Esophagus squamous epithelium (tissue), 5 donors: ENCODE measurements around the gene PRICKLE3. TPM values are rescaled to one million over a fixed set of nuclear protein-coding genes. Genes with fewer than 3 reads are reported as not detected.
A peak's percentile ranks its signal among the peaks of the same experiment; 100 is the strongest.

ENCODE experiments used
- DNase-seq: peaks from one replicate; lab custom pipeline; 2025; lab: John Stamatoyannopoulos, UW
- H3K27ac ChIP-seq, 4 donors: fragments of 200-600 bp; sonication (generic); one replicate each; pipeline ENCODE4 v1.5.1; 2016 to 2019; ENCODE audit warnings: mild to moderate bottlenecking in 1 of 4
- H3K27me3 ChIP-seq, 4 donors: fragments of 200-600 bp; sonication (generic); 1 replicate in 3 of 4; 2 replicates in 1 of 4; pipeline versions ENCODE4 v1.5.1 to v1.6.0; 2017 to 2021; ENCODE audit warnings: antibody characterized with exemption in 1 of 4
- H3K36me3 ChIP-seq, 3 donors: fragments of 200-600 bp; sonication (generic); one replicate each; pipeline ENCODE4 v1.5.1; 2016 to 2019
- H3K4me1 ChIP-seq, 3 donors: fragments of 200-600 bp; sonication (generic); one replicate each; pipeline ENCODE4 v1.5.1; 2017 to 2019
- H3K4me3 ChIP-seq, 4 donors: fragments of 200-600 bp; sonication (generic); 1 replicate in 3 of 4; 2 replicates in 1 of 4; pipeline ENCODE4 v1.5.1; 2016 to 2019; ENCODE audit warnings: mild to moderate bottlenecking in 2 of 4, moderate library complexity in 1 of 4
- H3K9me3 ChIP-seq, 3 donors: fragments of 200-600 bp; sonication (generic); one replicate each; pipeline ENCODE4 v1.5.1; 2016 to 2019
- CTCF ChIP-seq, 6 experiments: fragments of 450-650 bp in 4 of 6; fragments of 200-600 bp in 2 of 6; sonication (generic) in 2 of 6; IDR thresholded peaks; one replicate each; pipeline ENCODE4 v1.5.1; 2016 to 2019; ENCODE audit warnings: antibody characterized with exemption in 6 of 6, mild to moderate bottlenecking in 4 of 6, moderate library complexity in 4 of 6
- POLR2A ChIP-seq, 4 donors: fragments of 450-650 bp; IDR thresholded peaks; one replicate each; pipeline ENCODE4 v1.6.1; 2017; ENCODE audit warnings: antibody characterized with exemption in 4 of 4, mild to moderate bottlenecking in 4 of 4, moderate library complexity in 3 of 4
- WGBS, 2 donors: methylation state at CpG; one replicate each; pipeline ENCODE4 v1.1.5; 2018; 5-methylcytosine and 5-hydroxymethylcytosine counted together
- intact Hi-C: fragments of 100-400 bp; cut with DNase I; formaldehyde crosslinking; loops from one replicate; pipeline ENCODE4 v1.15.0; 2022
- total RNA-seq, 4 donors: library from RNA; depleted of rRNA; stranded (reverse); fragments of >200 nt; gene quantifications; one replicate each; pipeline ENCODE4 v1.1.0, GENCODE V29; 2016
- donor health status: DM: yes; HTN: yes; CAD: no.

PRICKLE3 gene
- total RNA-seq, 4 donors from 2014 or later: 15.7 to 33.8 (median 19.9) TPM

GRCh38 chrX:49161632-49162031, 24.5 kb downstream of the PRICKLE3 start:
- no peaks in the 10 kb centered on the region for H3K27me3 ChIP-seq
- H3K9me3 ChIP-seq: no peaks in the 10 kb centered on the region
- intact Hi-C loops: no loop called here
- H3K27ac ChIP-seq: no peak overlapping the region
- H3K4me3 ChIP-seq: no peak overlapping the region
- TF ChIP-seq CTCF (IDR thresholded peaks at IDR 0.05) (no peak), POLR2A (IDR thresholded peaks at IDR 0.05) (no peak)
- H3K36me3 ChIP-seq: no peaks in the 10 kb centered on the region
- peaks cover 0 to 24% (median 10%) of the 10 kb centered on the region in 3 donors for H3K4me1 ChIP-seq
- WGBS, 2 donors: 88 to 90% methylated on average over 3 of the region's 5 CpGs
- DNase-seq: no peak

GRCh38 chrX:49160908-49161307, 25.3 kb downstream of the PRICKLE3 start:
- TF ChIP-seq POLR2A (IDR thresholded peaks at IDR 0.05) (no peak), CTCF (IDR thresholded peaks at IDR 0.05) (no peak)
- Histone ChIP-seq H3K36me3 (no peaks in the 10 kb centered on the region), H3K9me3 (no peaks in the 10 kb centered on the region), H3K27me3 (no peaks in the 10 kb centered on the region), H3K27ac (no peak overlapping the region), H3K4me1 (peaks cover 0 to 23% (median 10%) of the 10 kb centered on the region in 3 donors), H3K4me3 (no peak overlapping the region)
- DNase-seq: no peak
- WGBS, 2 donors: 89 to 100% methylated on average over 2 of the region's 2 CpGs
- intact Hi-C loops: no loop called here

GRCh38 chrX:49157194-49157593, 29.0 kb downstream of the PRICKLE3 start:
- intact Hi-C loops: no loop called here

GRCh38 chrX:49155900-49156837, 30.0 kb downstream of the PRICKLE3 start:
- peak in 2 of 4 donors; percentile 21 to 55 for TF ChIP-seq POLR2A (IDR thresholded peaks at IDR 0.05)
- peak; percentile 71 to 94 (median 88) for TF ChIP-seq CTCF (IDR thresholded peaks at IDR 0.05)
- peaks cover 0 to 14% (median 0%) of the 10 kb centered on the region in 3 donors for H3K4me1 ChIP-seq
- no peaks in the 10 kb centered on the region for H3K27me3 ChIP-seq
- H3K9me3 ChIP-seq: no peaks in the 10 kb centered on the region
- 28% methylated on average over 14 of the region's 65 CpGs; no CpG with 5 or more reads in 1 of the 2 donors for WGBS, 2 donors
- peak; percentile 49 for DNase-seq
- peak overlapping the region; percentile 33 to 74 (median 52) for H3K4me3 ChIP-seq
- intact Hi-C loops: no loop called here
- H3K27ac ChIP-seq: peak overlapping the region; percentile 91 to 99 (median 96)
- no peaks in the 10 kb centered on the region for H3K36me3 ChIP-seq

More at GRCh38 chrX:49157194-49157593, 29.0 kb downstream of the PRICKLE3 start:
- no peak overlapping the region for H3K4me3 ChIP-seq
- H3K27me3 ChIP-seq: no peaks in the 10 kb centered on the region
- no peak overlapping the region for H3K27ac ChIP-seq
- no peak for DNase-seq
- no peaks in the 10 kb centered on the region for H3K9me3 ChIP-seq
- peaks cover 0 to 14% (median 0%) of the 10 kb centered on the region in 3 donors for H3K4me1 ChIP-seq
- 88% methylated on average over 9 of the region's 25 CpGs; no CpG with 5 or more reads in 1 of the 2 donors for WGBS, 2 donors
- no peaks in the 10 kb centered on the region for H3K36me3 ChIP-seq
- TF ChIP-seq CTCF (IDR thresholded peaks at IDR 0.05): no peak
- no peak for TF ChIP-seq POLR2A (IDR thresholded peaks at IDR 0.05)
